A673 (cell line): ENCODE data around the gene PRDM16. TPM values are rescaled to one million over a fixed set of nuclear protein-coding genes. Genes with fewer than 3 reads are reported as not detected.
"Not testable (repeated sequence)": the region's sequence is repeated elsewhere in the genome, so short reads cannot be mapped to it uniquely, and the experiment has no call there.

Experiments used
- BruUV-seq: library from RNA; stranded (reverse); fragments of 400-500 nt; replicated peaks from 2 replicates; lab custom pipeline; 2021; lab: Mats Ljungman, UMichigan
- CTCF ChIA-PET: fragments of 300-600 bp; sonication (Branson Sonifier 250); formaldehyde crosslinking; loops from one replicate; lab custom pipeline; 2022; ENCODE audit warnings: antibody characterized with exemption; lab: Charles Lee
- POLR2A ChIA-PET: fragments of 300-600 bp; sonication (Branson Sonifier 250); formaldehyde crosslinking; loops from one replicate; lab custom pipeline; 2022; ENCODE audit warnings: antibody characterized with exemption; ENCODE audit not compliant: low non-redundant PET; lab: Charles Lee
- DNase-seq: peaks from one replicate; pipeline ENCODE4 v3.0.0-alpha.2; 2015; ENCODE audit warnings: low spot score
- H3K27ac ChIP-seq: fragments of 200-600 bp; sonication (generic); 2 replicates; pipeline ENCODE4 v1.5.1; 2016; ENCODE audit warnings: mixed run types, low read depth, mild to moderate bottlenecking, mixed read lengths, antibody characterized with exemption, low read length; ENCODE audit not compliant: poor library complexity, severe bottlenecking
- H3K27me3 ChIP-seq: fragments of 200-600 bp; sonication (generic); replicated peaks from 2 replicates; pipeline ENCODE4 v1.6.1; 2017; ENCODE audit warnings: mixed run types, low read depth, mild to moderate bottlenecking, mixed read lengths, antibody characterized with exemption, low read length; ENCODE audit not compliant: insufficient read depth, poor library complexity
- H3K36me3 ChIP-seq: fragments of 200-600 bp; sonication (generic); 2 replicates; pipeline ENCODE4 v1.6.1; 2016; ENCODE audit warnings: mixed run types, mild to moderate bottlenecking, mixed read lengths, antibody characterized with exemption, low read length; ENCODE audit not compliant: insufficient read depth, poor library complexity, severe bottlenecking
- H3K4me1 ChIP-seq: fragments of 200-600 bp; sonication (generic); 2 replicates; pipeline ENCODE4 v1.6.1; 2017; ENCODE audit warnings: mixed run types, mild to moderate bottlenecking, mixed read lengths, antibody characterized with exemption, low read length; ENCODE audit not compliant: insufficient read depth, poor library complexity, severe bottlenecking
- H3K4me3 ChIP-seq: fragments of 200-600 bp; sonication (generic); 2 replicates; pipeline ENCODE4 v1.5.1; 2016; ENCODE audit warnings: low read depth, mixed run types, mild to moderate bottlenecking, mixed read lengths, low read length; ENCODE audit not compliant: poor library complexity, severe bottlenecking
- H3K9me3 ChIP-seq: fragments of 200-600 bp; sonication (generic); 2 replicates; pipeline ENCODE4 v1.6.1; 2016; ENCODE audit warnings: mixed run types, low read depth, mild to moderate bottlenecking, mixed read lengths, antibody characterized with exemption, low read length; ENCODE audit not compliant: poor library complexity, severe bottlenecking
- EZH2 ChIP-seq: fragments of 200-600 bp; sonication (generic); IDR thresholded peaks from 2 replicates; pipeline ENCODE4 v1.6.1; 2017; ENCODE audit warnings: borderline replicate concordance, low read depth, mild to moderate bottlenecking, mixed read lengths, antibody characterized with exemption, low read length; ENCODE audit not compliant: poor library complexity, severe bottlenecking
- intact Hi-C: fragments of 100-400 bp; cut with micrococcal nuclease; formaldehyde crosslinking; loops from one replicate; pipeline ENCODE4 v1.10.0; 2022; ENCODE audit not compliant: unreplicated experiment
- total RNA-seq: library from RNA; stranded (reverse); gene quantifications from 2 replicates; pipeline ENCODE4 v1.2.3, GENCODE V29; 2021
- TF ChIP-seq, protein P1 (sequence below): fragments of 300-800, 200-600 bp; sonication (generic); conservative IDR thresholded peaks from 2 replicates; pipeline ENCODE4 v1.5.1; 2017; ENCODE audit warnings: low read depth, mild to moderate bottlenecking, antibody characterized with exemption, low read length, moderate library complexity, mixed read lengths

The PRDM16 gene
- total RNA-seq, 1 experiment from 2014 or later: 0.49 TPM

DNA sequence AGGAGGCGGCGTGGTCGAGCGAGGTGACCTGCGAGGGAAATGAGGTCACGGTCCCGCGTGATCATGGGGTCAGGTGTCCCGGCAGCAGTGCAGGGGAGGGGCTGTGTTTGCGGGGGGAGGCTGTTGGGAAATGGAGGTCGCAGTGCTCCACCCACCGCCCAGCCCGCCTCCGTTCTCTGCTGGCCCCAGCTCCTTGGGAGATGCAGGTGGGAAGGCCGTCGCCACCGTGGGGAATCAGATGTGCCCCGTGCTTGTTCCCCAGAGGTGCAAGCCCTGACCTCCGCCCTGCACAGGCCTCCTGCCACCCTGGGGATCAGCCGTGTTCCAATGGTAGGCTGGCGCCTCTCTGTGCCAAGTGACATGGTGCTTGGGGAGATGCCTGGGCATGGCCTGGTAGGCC is 95.7 kb downstream of the PRDM16 start:
- H3K4me1 ChIP-seq: no peaks in the 10 kb centered on the region
- no peak for DNase-seq
- H3K27me3 ChIP-seq: peaks cover 28% of the 10 kb centered on the region
- no peak overlapping the region for H3K4me3 ChIP-seq
- no peak overlapping the region for H3K27ac ChIP-seq
- CTCF ChIA-PET: no interaction called here
- intact Hi-C loops: no loop called here
- POLR2A ChIA-PET: no interaction called here
- H3K9me3 ChIP-seq: no peaks in the 10 kb centered on the region
- BruUV-seq: no TSS peak
- H3K36me3 ChIP-seq: no peaks in the 10 kb centered on the region
- TF ChIP-seq, protein P1, sequence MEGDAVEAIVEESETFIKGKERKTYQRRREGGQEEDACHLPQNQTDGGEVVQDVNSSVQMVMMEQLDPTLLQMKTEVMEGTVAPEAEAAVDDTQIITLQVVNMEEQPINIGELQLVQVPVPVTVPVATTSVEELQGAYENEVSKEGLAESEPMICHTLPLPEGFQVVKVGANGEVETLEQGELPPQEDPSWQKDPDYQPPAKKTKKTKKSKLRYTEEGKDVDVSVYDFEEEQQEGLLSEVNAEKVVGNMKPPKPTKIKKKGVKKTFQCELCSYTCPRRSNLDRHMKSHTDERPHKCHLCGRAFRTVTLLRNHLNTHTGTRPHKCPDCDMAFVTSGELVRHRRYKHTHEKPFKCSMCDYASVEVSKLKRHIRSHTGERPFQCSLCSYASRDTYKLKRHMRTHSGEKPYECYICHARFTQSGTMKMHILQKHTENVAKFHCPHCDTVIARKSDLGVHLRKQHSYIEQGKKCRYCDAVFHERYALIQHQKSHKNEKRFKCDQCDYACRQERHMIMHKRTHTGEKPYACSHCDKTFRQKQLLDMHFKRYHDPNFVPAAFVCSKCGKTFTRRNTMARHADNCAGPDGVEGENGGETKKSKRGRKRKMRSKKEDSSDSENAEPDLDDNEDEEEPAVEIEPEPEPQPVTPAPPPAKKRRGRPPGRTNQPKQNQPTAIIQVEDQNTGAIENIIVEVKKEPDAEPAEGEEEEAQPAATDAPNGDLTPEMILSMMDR: no peak
- TF ChIP-seq EZH2: no peak

DNA sequence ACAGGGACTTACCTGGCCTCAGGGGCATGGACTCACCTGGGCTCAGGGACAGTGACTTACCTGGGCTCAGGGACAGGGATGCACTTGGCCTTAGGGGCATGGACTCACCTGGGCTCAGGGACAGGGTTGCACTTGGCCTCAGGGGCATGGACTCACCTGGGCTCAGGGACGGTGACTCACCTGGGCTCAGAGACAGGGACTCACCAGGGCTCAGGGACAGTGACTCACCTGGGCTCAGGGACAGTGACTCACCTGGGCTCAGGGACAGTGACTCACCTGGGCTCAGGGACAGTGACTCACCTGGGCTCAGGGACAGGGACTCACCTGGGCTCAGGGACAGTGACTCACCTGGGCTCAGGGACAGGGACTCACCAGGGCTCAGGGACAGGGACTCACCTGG is 96.2 kb downstream of the PRDM16 start:
- POLR2A ChIA-PET, H3K36me3 ChIP-seq, DNase-seq, H3K27ac ChIP-seq, intact Hi-C loops, BruUV-seq, H3K9me3 ChIP-seq, H3K4me1 ChIP-seq, H3K4me3 ChIP-seq, CTCF ChIA-PET: not testable (repeated sequence)
- peaks cover 28% of the 10 kb centered on the region for H3K27me3 ChIP-seq

DNA sequence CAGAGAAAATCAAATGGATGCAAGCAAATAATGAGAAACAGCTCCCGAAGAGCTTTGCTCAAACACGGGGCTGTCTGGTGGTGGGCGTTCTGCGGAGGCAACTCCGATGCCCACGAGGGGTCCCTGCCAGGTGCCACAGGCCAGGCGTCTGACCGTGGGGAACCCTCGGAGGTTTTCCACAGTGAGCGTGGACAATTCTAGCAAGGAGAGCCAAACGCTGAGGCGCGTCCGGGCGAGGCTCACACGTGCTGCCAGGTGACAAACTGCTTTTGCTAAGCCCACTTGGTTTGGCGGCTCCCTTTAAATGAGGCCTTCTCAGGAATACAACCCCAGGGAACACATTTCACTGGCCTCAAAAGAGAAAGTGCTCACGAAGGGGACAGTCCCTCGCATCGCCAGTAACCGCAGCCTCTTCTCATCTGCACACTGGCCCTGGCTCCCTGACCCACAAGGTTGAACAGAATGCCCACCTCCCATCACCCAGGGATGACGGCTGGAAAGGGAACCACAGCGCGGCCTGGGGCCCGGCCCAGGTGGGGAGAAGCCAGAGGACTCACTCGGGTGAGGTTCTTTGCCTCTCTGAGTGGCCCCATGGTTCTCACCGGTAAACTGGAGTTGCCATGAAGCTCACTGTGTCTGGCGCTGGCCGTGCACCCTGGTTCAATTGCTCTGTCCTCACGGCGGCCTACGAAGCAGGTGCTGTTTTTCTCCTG is 97.4 kb downstream of the PRDM16 start:
- Histone ChIP-seq H3K9me3 (no peaks in the 10 kb centered on the region), H3K4me1 (no peaks in the 10 kb centered on the region), H3K4me3 (no peak overlapping the region), H3K27ac (no peak overlapping the region), H3K27me3 (peaks cover 16% of the 10 kb centered on the region), H3K36me3 (no peaks in the 10 kb centered on the region)
- no TSS peak for BruUV-seq
- DNase-seq: no peak
- ChIA-PET CTCF (no interaction called here), POLR2A (no interaction called here)
- TF ChIP-seq, protein P1: no peak
- no peak for TF ChIP-seq EZH2
- intact Hi-C loops: no loop called here

DNA sequence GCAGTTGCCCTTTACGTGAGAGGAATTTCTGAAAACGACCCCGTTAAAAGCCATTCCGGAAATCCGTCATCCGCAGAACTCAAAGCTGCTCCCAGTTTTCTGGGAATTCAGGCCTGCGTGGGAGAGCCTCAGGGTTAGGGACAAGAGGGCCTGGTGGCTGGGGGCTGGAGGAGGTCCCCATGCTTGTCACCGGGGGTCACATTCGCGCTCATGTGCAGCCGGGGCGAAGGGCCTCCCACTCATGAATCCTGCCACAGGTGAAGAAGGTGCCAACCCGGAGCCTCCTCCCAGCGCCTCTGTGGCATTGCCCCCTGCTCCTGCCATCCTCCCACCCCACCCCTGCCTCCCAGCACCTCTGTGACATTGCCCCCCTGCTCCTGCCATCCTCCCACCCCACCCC is 98.3 kb downstream of the PRDM16 start:
- Histone ChIP-seq H3K27ac (no peak overlapping the region), H3K36me3 (no peaks in the 10 kb centered on the region), H3K27me3 (peaks cover 8% of the 10 kb centered on the region), H3K4me3 (no peak overlapping the region), H3K4me1 (no peaks in the 10 kb centered on the region), H3K9me3 (no peaks in the 10 kb centered on the region)
- no peak for DNase-seq
- TF ChIP-seq, protein P1: no peak
- no peak for TF ChIP-seq EZH2
- BruUV-seq: no TSS peak
- ChIA-PET CTCF (no interaction called here), POLR2A (no interaction called here)
- intact Hi-C loops: no loop called here
